Activated CD8-positive, alpha-beta memory T cell treated with anti-CD3 and anti-CD28 coated beads for 36 hours (primary cell): Measurements from ENCODE around the gene HSPA13. TPM values are rescaled to one million over a fixed set of nuclear protein-coding genes. Genes with fewer than 3 reads are reported as not detected.

Experiments
- CTCF ChIA-PET: fragments of 350-600 bp; sonication (Branson Sonifier 250); formaldehyde crosslinking; loops from one replicate; lab custom pipeline; 2021; ENCODE audit warnings: antibody characterized with exemption; lab: Charles Lee
- POLR2A ChIA-PET: fragments of 350-600 bp; sonication (Branson Sonifier 250); formaldehyde crosslinking; loops from one replicate; lab custom pipeline; 2021; ENCODE audit warnings: antibody characterized with exemption; lab: Charles Lee
- total RNA-seq, 2 experiments: library from RNA; stranded (reverse); gene quantifications; one replicate each; pipeline ENCODE4 v1.2.3, GENCODE V29; 2021

HSPA13 gene, protein sequence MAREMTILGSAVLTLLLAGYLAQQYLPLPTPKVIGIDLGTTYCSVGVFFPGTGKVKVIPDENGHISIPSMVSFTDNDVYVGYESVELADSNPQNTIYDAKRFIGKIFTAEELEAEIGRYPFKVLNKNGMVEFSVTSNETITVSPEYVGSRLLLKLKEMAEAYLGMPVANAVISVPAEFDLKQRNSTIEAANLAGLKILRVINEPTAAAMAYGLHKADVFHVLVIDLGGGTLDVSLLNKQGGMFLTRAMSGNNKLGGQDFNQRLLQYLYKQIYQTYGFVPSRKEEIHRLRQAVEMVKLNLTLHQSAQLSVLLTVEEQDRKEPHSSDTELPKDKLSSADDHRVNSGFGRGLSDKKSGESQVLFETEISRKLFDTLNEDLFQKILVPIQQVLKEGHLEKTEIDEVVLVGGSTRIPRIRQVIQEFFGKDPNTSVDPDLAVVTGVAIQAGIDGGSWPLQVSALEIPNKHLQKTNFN
- 10 to 100 TPM; 40.0 to 40.5 TPM for total RNA-seq

DNA sequence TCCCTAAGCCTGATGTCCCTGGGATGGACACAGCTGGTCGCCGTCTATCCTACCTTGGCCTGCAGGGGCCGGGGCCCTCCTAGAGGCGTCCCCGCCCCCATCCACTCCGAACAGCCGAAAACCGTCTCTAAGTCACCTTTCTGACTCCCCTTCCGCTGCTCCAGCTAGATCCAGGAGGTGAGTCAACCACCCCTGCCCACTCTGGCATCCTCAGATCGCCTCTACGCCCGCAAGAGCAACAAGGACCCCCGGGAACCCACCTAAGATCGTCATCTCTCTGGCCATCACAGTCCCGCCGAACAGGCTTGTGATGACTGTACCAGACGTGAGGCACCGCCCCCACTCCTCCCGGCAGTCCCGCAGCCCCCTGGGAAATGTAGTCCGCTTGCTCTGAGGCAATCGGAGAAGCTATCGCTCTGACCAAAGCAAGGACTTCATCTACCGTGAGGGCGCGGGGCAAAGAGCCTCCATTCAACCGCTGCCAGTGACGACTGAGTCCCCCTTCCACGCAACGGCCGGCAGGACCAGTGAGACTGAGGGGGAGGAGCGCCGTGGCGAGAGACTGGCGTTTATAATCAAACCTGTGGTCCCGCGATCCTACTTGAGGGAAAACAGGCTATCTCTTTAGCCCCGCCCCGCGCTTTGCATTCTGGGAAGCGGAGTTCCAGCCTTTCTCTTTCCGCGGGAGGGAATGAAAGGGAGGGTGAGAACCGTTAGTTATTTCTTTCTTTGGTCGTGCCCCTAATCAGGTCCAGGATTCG lies at the start of gene HSPA13:
Gene HSPA13 (minus strand): TSS at position 312 of the 761 bp plus-strand sequence. CDS start 27 bp downstream, at position 285.
- CTCF ChIA-PET: interaction anchor here (1.0 kb wide), 1 partner anchor 390 kb away, joined by 3 read pairs; no protein-coding TSS in a partner anchor
- POLR2A ChIA-PET: interaction anchor here (0.7 to 1.6 kb wide), 3 partner anchors 150 to 1361 kb away, joined by 3 to 4 read pairs (median 3); partner anchors contain the start of gene NRIP1

DNA sequence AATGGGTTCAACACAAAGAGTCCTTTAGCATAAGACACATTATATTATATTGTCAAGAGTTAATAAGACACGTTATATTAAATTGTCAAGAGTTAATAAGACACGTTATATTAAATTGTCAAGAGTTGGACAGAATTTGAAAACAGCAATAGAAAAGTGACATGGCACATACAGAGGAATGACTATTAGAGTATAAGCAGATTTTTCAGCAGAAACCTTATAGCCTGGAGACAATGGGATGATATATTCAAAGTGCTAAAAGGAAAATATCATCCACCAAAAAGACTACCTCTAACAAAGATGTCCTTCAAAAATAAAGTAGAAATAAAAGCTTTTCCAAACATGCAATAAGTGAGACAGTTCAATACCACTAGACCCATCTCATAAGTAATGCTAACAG lies 36.0 kb upstream of the HSPA13 start:
- CTCF ChIA-PET: no interaction called here

DNA sequence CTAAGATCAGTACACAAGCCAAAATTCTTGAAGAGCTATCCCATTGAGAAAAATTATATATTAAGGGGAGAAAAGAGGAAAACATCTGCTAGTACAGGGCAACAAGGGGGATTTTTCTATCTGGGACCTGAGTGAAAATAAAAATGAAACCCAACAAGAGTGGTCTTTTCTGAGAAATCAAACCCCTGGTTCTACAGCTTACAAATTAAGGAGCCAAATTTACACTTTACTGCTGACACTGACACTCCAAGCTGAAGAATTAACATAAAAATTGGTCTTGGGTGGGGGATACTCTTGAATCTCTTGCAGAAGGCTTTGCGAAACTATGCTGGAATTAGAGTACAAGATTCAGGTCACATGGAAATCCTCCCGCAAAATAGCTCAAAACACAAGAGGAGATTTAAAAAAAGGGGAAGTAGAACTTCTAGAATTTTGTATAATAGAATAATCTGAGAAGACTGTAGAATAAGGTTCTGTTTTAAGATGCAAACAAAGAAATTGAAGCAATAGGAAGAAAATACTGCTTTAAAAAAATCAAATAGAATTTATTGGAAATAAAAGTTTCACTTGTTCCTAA lies 32.1 kb upstream of the HSPA13 start:
- ChIA-PET POLR2A (no interaction called here), CTCF (no interaction called here)

More for the DNA sequence above, 36.0 kb upstream of the HSPA13 start:
- POLR2A ChIA-PET: no interaction called here

DNA sequence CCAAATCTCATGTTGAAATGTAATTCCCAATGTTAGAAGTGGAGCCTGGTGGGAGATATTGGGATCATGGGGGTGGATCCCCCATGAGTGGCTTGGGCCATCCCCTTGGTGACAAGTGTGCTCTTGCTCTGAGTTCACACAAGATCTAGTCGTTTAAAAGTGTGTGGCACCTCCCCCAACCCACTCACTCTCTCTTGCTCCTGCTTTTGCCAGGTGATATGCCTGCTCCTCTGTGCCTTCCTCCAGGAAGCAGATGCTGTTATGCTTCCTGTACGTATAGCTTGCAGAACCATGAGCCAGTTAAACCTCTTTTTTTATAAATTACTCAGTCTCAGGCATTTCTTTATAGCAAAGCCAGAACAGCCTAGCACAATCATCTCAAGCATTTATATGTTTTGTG lies 23.0 kb upstream of the HSPA13 start:
- ChIA-PET POLR2A (no interaction called here), CTCF (no interaction called here)

GRCh38 chr21:14405225-14405624 lies 22.3 kb upstream of the HSPA13 start:
- ChIA-PET CTCF (no interaction called here), POLR2A (no interaction called here)

GRCh38 chr21:14403681-14404318 lies 20.9 kb upstream of the HSPA13 start:
- ChIA-PET CTCF (interaction anchor here (0.7 to 1.1 kb wide), 2 partner anchors 45 to 370 kb away, joined by 3 to 5 read pairs; no protein-coding TSS in a partner anchor), POLR2A (no interaction called here)

DNA sequence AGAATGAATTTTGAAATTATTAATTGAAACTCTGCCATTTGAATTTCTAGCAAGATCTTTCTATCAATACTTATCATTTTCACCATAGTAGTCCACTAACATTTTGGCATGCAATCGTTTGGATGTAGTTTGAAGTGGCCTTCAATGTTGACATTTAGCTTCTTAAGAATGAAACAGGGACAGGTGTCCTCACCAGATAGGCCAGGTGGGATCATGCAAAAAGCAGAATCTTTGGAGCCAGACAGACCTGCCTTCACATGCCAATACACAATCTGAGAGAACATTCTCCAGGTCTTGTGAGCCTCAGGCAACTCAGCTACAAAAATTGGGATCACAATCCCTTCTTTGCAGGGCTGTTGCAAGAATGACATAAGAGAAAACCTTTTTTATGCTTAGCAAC lies 18.3 kb upstream of the HSPA13 start:
- CTCF ChIA-PET: interaction anchor here (1.7 kb wide), 1 partner anchor 337 kb away, joined by 5 read pairs; no protein-coding TSS in a partner anchor
- POLR2A ChIA-PET: no interaction called here

DNA sequence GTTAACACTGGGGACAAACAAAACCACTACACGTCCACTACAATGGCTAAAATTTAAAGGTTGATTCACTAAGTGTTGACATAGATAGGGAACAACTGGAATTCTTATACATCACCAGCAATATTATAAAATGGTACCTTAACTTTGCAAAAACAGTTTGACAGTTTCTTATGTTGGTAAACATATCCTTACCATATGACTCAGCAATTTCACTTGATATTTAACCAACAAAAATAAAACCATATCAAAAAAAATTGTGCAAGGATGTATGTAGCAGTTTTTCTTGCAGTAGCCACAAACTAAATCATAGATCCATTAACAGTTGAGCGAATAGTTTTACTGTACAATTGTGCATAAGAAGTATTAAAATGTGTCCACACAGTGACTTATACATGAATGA lies 5.3 kb upstream of the HSPA13 start:
- ChIA-PET POLR2A (no interaction called here), CTCF (no interaction called here)

- CTCF ChIA-PET: no interaction called here
- POLR2A ChIA-PET: interaction anchor here (1.6 kb wide), 1 partner anchor 680 kb away, joined by 4 read pairs; the partner anchor contains the start of gene NRIP1
Observed at GRCh38 chr21:14384453-14384852, 1.5 kb upstream of the HSPA13 start.

- ChIA-PET POLR2A (interaction anchor here (0.7 to 1.6 kb wide), 2 partner anchors 149 to 681 kb away, joined by 3 to 4 read pairs; partner anchors contain the start of gene NRIP1), CTCF (interaction anchor here (1.0 kb wide), 1 partner anchor 390 kb away, joined by 3 read pairs; no protein-coding TSS in a partner anchor)
Observed at GRCh38 chr21:14383596-14384180, 742 bp upstream of the HSPA13 start.

GRCh38 chr21:14382486-14382834 lies 486 bp downstream of the HSPA13 start:
- ChIA-PET POLR2A (interaction anchor here (1.1 kb wide), 1 partner anchor 1361 kb away, joined by 3 read pairs; no protein-coding TSS in a partner anchor), CTCF (interaction anchor here (1.0 kb wide), 1 partner anchor 391 kb away, joined by 3 read pairs; no protein-coding TSS in a partner anchor)

- ChIA-PET CTCF (interaction anchor here (0.6 kb wide), 1 partner anchor 10 kb away, joined by 3 read pairs; no protein-coding TSS in a partner anchor), POLR2A (no interaction called here)
Observed at GRCh38 chr21:14376854-14377253, 6.1 kb downstream of the HSPA13 start.

DNA sequence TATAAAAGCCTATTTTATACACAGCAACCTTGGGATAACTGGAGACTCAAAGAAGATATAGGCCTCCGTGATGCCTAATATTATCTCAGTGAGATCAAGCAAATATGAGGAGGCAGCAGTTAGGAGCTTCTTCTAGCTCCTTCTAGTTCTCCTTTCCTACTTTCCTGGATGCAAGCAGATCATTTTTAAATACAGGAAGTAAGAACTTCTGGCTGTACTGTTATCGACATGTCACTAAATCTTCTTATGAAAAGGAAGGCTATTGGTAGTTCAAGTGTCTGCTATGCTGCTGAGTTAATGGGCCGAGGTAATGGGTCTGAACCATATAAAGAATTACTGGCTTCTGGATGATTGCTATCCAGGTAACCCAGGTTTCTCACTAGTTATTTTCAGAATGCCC lies 15.9 kb downstream of the HSPA13 start:
- ChIA-PET POLR2A (no interaction called here), CTCF (no interaction called here)

DNA sequence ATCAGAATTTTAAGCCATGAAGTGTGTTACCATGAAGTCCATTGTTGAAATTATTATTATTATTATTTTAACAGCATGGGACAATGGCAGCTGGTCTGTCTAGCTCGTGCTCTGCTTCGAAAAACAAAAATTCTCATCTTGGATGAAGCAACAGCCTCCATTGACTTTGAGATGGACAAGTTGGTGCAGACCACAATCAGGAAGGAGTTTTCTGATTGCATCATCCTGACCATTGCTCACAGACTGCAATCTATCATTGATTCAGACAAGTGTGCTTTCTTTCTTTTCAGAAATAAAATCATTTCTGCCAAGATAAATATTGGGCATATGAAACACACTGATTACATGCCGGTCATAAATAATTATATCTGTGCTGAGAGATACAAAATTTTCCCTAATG lies 21.0 kb downstream of the HSPA13 start:
- CTCF ChIA-PET: no interaction called here
- POLR2A ChIA-PET: no interaction called here

- POLR2A ChIA-PET: no interaction called here
- CTCF ChIA-PET: interaction anchor here (0.5 kb wide), 1 partner anchor 45 kb away, joined by 5 read pairs; no protein-coding TSS in a partner anchor
Observed at GRCh38 chr21:14358775-14359174, 24.2 kb downstream of the HSPA13 start.

DNA sequence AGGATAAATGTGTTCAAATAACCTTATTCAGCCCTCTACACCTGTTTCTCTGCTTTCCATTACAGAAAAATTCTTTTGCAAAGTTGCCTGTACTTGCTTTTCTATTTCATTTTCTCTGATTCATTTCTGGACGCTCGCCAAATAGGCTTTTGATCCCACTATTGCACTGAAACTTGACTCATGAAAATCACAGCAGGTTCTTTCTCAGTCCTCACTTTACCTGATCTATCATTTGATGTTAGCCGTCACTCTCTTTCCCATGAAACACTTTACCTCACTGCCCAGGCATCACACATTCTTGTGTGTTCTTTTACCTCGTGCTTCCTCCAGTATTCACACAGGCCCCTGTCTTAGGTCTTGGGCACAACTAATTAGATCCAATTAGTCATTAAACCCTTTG lies 26.2 kb downstream of the HSPA13 start:
- POLR2A ChIA-PET: no interaction called here

GRCh38 chr21:14354515-14354914 lies 28.4 kb downstream of the HSPA13 start:
- ChIA-PET POLR2A (no interaction called here), CTCF (no interaction called here)

More for the DNA sequence above, 26.2 kb downstream of the HSPA13 start:
- CTCF ChIA-PET: no interaction called here

GRCh38 chr21:14353726-14354125 lies 29.2 kb downstream of the HSPA13 start:
- ChIA-PET CTCF (no interaction called here), POLR2A (no interaction called here)
